Stromal cell of bone marrow (primary cell): ENCODE results near the gene NMNAT1.
"Not testable (repeated sequence)": the region's sequence is repeated elsewhere in the genome, so short reads cannot be mapped to it uniquely, and the experiment has no call there.

Source experiments
- DNase-seq: peaks from one replicate; pipeline ENCODE4 v3.0.0-alpha.2; 2012; ENCODE audit warnings: low read depth

NMNAT1 gene

GRCh38 chr1:10020086-10020485 is 76.8 kb downstream of the NMNAT1 start:
- no peak for DNase-seq

GRCh38 chr1:10020678-10021077 is 77.4 kb downstream of the NMNAT1 start:
- not testable (repeated sequence) for DNase-seq

DNA sequence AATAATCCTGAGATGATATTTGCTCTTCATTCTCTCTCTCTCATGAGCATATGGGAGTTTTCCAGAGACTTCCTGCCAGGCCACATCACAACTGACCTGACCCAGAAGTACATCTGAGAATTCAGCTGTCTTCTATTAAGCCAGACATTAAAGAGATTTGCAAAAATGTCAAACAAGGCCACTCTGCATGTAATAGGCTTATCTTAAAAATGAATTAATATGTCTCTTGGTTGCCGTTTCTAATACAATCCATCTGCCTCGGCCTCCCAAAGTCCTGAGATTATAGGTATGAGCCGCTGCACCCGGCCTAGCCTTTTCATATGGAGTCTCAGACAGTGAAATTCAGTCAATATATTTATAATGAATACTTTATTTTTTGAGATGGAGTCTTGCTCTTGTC is 78.7 kb downstream of the NMNAT1 start:
- DNase-seq = not testable (repeated sequence)

GRCh38 chr1:10022656-10023055 is 79.4 kb downstream of the NMNAT1 start:
- no peak for DNase-seq

- DNase-seq = no peak
These were observed 82.1 kb downstream of the NMNAT1 start for GRCh38 chr1:10025354-10025753.

DNA sequence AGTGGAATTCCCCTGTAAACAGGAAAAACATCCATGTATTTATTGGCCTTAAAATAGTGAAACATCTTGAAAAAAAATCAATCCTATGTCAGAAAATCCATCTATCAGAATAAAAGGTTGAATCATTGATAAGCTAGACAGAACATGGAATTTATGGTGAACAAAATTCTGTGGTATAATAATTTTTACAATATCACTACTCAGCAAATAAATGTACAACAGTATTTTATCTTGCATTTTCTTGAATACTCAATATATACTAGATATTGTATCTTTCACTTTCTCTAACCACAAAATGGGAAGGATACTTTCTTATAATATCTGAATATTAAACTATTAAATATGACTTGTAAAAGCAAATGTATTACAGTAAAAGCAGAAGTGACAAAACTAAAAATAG is 83.8 kb downstream of the NMNAT1 start:
- no peak for DNase-seq

GRCh38 chr1:10028956-10029500 is 85.8 kb downstream of the NMNAT1 start:
- DNase-seq = not testable (repeated sequence)

- DNase-seq = no peak
These were observed 88.2 kb downstream of the NMNAT1 start for GRCh38 chr1:10031461-10031860.

- peak; percentile 94 for DNase-seq
These were observed 89.5 kb downstream of the NMNAT1 start, which contains the start of gene UBE4B for GRCh38 chr1:10032590-10033358. UBE4B (plus strand) TSS chr1:10032958; CDS start chr1:10033671, 713 bp downstream.

DNA sequence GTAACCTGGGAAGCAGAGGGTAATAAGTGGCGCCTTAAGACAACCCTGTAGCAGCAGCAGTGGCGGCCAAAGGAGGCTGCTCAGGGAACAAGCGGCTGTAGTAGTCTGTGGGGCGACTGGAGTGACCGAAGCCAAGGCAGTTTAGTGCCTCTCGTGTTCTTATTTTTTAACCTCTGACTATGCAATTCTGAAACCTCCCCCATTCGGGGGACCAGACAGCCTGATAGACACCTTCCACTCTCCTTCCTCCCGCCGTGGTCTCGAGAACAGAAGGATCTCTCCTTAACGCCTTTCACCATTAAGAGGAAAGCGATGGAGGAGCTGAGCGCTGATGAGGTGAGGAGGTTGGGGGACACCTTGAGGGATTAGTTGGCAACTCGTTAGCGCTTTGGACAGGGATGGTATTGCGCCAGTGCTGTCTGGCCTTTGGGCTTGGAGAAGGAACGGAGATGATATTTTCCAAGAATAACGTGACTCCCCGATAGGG is 90.1 kb downstream of the NMNAT1 start:
- no peak for DNase-seq
